ENCODE results near the gene CCDC38. TPM values are rescaled to one million over a fixed set of nuclear protein-coding genes. Genes with fewer than 3 reads are reported as not detected.

The CCDC38 gene
- total and polyA plus RNA-seq, 10 of the 15 experiments (the other 5 are each of a cell fraction or from before 2014, with no cell fraction given), result 0.04 to 0.05 TPM; not detected in 8

GRCh38 chr12:95942524-95943329 lies at the start of gene CCDC38 (continued):
- TF ChIP-seq PRDM15 (CRISPR knock-in tag; IDR thresholded peaks at IDR 0.05), result no peak

GRCh38 chr12:95990136-95990535 lies 47.7 kb upstream of the CCDC38 start:
- 53% methylated on average over 7 of the region's 7 CpGs for WGBS (ENCODE audit: insufficient coverage, insufficient replicate concordance, low lambda C conversion rate, missing lambda C conversion rate)
- in situ Hi-C loops (cut with MboI), result no loop called here

More at GRCh38 chr12:95990136-95990535, 47.7 kb upstream of the CCDC38 start:
- DNase-seq (ENCODE audit: low read depth, low spot score) (no peak), FAIRE-seq (no peak), ATAC-seq (no peak)
- no peak overlapping the region for H3K9ac ChIP-seq (ENCODE audit: control insufficient read depth, insufficient read depth, low read length)
- no peak for TF ChIP-seq MXI1 (IDR thresholded peaks at IDR 0.05; ENCODE audit: low read depth, low read length)
- no peak for TF ChIP-seq YY1 (IDR thresholded peaks at IDR 0.05; ENCODE audit: low read depth, low read length)
- no peak for TF ChIP-seq IRF5 (IDR thresholded peaks at IDR 0.05; ENCODE audit: borderline replicate concordance)
- no peak for TF ChIP-seq GABPA (IDR thresholded peaks at IDR 0.05; ENCODE audit: low read depth)
- TF ChIP-seq SUPT20H (IDR thresholded peaks at IDR 0.05; ENCODE audit: borderline replicate concordance, control insufficient read depth, low read depth, low read length), result no peak
- TF ChIP-seq USF1 (IDR thresholded peaks at IDR 0.05; ENCODE audit: borderline replicate concordance, extremely low read length, insufficient read depth, low read depth, low read length), result no peak
- TF ChIP-seq TBL1XR1 (IDR thresholded peaks at IDR 0.05; ENCODE audit: low read depth, low read length), result no peak
- no peak for TF ChIP-seq LARP7 (IDR thresholded peaks at IDR 0.05)
- peaks cover 0 to 3% of the 10 kb centered on the region in 2 experiments; a peak in 2 of 4 replicates for H3K27me3 ChIP-seq (replicated peaks in 1 of 2; ENCODE audit: control insufficient read depth in 2 of 2, insufficient read depth in 2 of 2, low read length in 1 of 2)
- H3K4me3 ChIP-seq, result no peak overlapping the region
- H3K79me2 ChIP-seq (ENCODE audit: control insufficient read depth, insufficient read depth, low read length), result no peaks in the 10 kb centered on the region
- BruUV-seq (replicated peaks), result no TSS peak
- no peaks in the 10 kb centered on the region for H4K20me1 ChIP-seq (ENCODE audit: control insufficient read depth, insufficient read depth)
- no peak overlapping the region for H3K27ac ChIP-seq (ENCODE audit: control insufficient read depth, insufficient read depth)
- RAD21 ChIA-PET (ENCODE audit: unreplicated experiment), result interaction anchor here (2.2 kb wide), 1 partner anchor 8 kb away, joined by 9 read pairs; no protein-coding TSS in a partner anchor
- no peaks in the 10 kb centered on the region for H3K4me1 ChIP-seq (ENCODE audit: control insufficient read depth, insufficient read depth, low read length)
- CTCF ChIA-PET, result interaction anchor here (1.7 to 2.7 kb wide), 2 partner anchors 9 to 73 kb away, joined by 5 to 23 read pairs; no protein-coding TSS in a partner anchor
- H2AFZ ChIP-seq (ENCODE audit: control insufficient read depth, low read depth, low read length), result no peak overlapping the region
- SMC1A ChIA-PET (ENCODE audit: uncharacterized antibody, unreplicated experiment), result interaction anchor here (1.3 kb wide), 1 partner anchor 8 kb away, joined by 5 read pairs; no protein-coding TSS in a partner anchor
- H3K9me3 ChIP-seq (replicated peaks; ENCODE audit: control insufficient read depth, insufficient read depth, low read length), result no peaks in the 10 kb centered on the region
- intact Hi-C loops (cut with micrococcal nuclease; ENCODE audit: unreplicated experiment), result no loop called here
- POLR2A ChIA-PET, result no interaction called here
- no peaks in the 10 kb centered on the region for H3K36me3 ChIP-seq (ENCODE audit: control insufficient read depth in 2 of 2, insufficient read depth in 2 of 2, low read length in 1 of 2)
- H3K4me2 ChIP-seq (ENCODE audit: control insufficient read depth, insufficient read depth), result no peak overlapping the region

Measured in GM12878 (cell line).